B cell (primary cell): ENCODE results near the gene SEC63. TPM values are rescaled to one million over a fixed set of nuclear protein-coding genes. Genes with fewer than 3 reads are reported as not detected.

Experiments
- ATAC-seq: fragments of 200-7000 bp; cut with Tn5 transposase; one replicate; pipeline ENCODE4 v1.10.0; 2021; ENCODE audit warnings: low read depth, mild to moderate bottlenecking, moderate number of reproducible peaks, moderate library complexity
- CTCF ChIA-PET: fragments of 350-600 bp; sonication (Branson Sonifier 250); formaldehyde crosslinking; loops from one replicate; lab custom pipeline; 2021; ENCODE audit warnings: antibody characterized with exemption, inconsistent platforms; lab: Charles Lee
- POLR2A ChIA-PET: fragments of 350-600 bp; sonication (Branson Sonifier 250); formaldehyde crosslinking; loops from one replicate; lab custom pipeline; 2021; ENCODE audit warnings: antibody characterized with exemption; lab: Charles Lee
- DNase-seq: peaks from one replicate; pipeline ENCODE4 v3.0.0; 2013
- H2AFZ ChIP-seq: 2 replicates; pipeline ENCODE4 v1.6.1; 2012; ENCODE audit warnings: mild to moderate bottlenecking, low read depth, low read length; ENCODE audit not compliant: insufficient read depth, poor library complexity, severe bottlenecking
- H3K27ac ChIP-seq, 2 donors: 1 replicate in 1 of 2; 2 replicates in 1 of 2; pipeline ENCODE4 v1.5.1; 2012 to 2013; ENCODE audit warnings: low read length in 2 of 2, mild to moderate bottlenecking in 2 of 2, moderate library complexity in 1 of 2
- H3K27me3 ChIP-seq, 4 experiments: fragments of 200-600 bp in 1 of 4; sonication (generic) in 1 of 4; replicated peaks in 1 of 4; 1 replicate in 2 of 4; 2 replicates in 2 of 4; pipeline versions ENCODE4 v1.6.1 to v1.7.0; 2013 to 2016; ENCODE audit warnings: low read length in 3 of 4, mild to moderate bottlenecking in 2 of 4, mixed read lengths in 1 of 4, moderate library complexity in 1 of 4; ENCODE audit not compliant: insufficient read depth in 4 of 4, control insufficient read depth in 3 of 4; ENCODE audit errors: control extremely low read depth in 1 of 4
- H3K36me3 ChIP-seq, 2 experiments: replicated peaks in 1 of 2; 1 replicate in 1 of 2; 2 replicates in 1 of 2; pipeline versions ENCODE4 v1.6.1 to v1.7.1; 2013; ENCODE audit warnings: low read length in 1 of 2; ENCODE audit not compliant: insufficient read depth in 2 of 2, control insufficient read depth in 1 of 2; ENCODE audit errors: control extremely low read depth in 1 of 2, extremely low read depth in 1 of 2
- H3K4me1 ChIP-seq, 2 donors: fragments of 200-600 bp in 1 of 2; sonication (generic) in 1 of 2; 1 replicate in 1 of 2; 2 replicates in 1 of 2; pipeline versions ENCODE4 v1.5.1 to v1.6.1; 2013 to 2017; ENCODE audit warnings: low read length in 2 of 2; ENCODE audit not compliant: control insufficient read depth in 2 of 2, insufficient read depth in 2 of 2
- H3K4me2 ChIP-seq: replicated peaks from 2 replicates; pipeline ENCODE3; 2012; ENCODE audit warnings: mild to moderate bottlenecking, low read depth, low read length; ENCODE audit not compliant: poor library complexity, severe bottlenecking
- H3K4me3 ChIP-seq, 5 experiments: fragments of 200-600 bp in 1 of 5; sonication (generic) in 1 of 5; 1 replicate in 3 of 5; 2 replicates in 2 of 5; pipeline versions ENCODE4 v1.5.1 to v1.7.0; 2011 to 2016; ENCODE audit warnings: low read length in 4 of 5, mild to moderate bottlenecking in 4 of 5, low read depth in 2 of 5, control low read depth in 1 of 5, moderate library complexity in 1 of 5; ENCODE audit not compliant: insufficient read depth in 1 of 5; ENCODE audit errors: control extremely low read depth in 1 of 5, extremely low read depth in 1 of 5
- H3K79me2 ChIP-seq: fragments of 200-600 bp; sonication (generic); one replicate; pipeline ENCODE4 v1.6.0; 2016; ENCODE audit warnings: low read length; ENCODE audit not compliant: control insufficient read depth, insufficient read depth
- H3K9ac ChIP-seq: fragments of 200-600 bp; sonication (generic); 2 replicates; pipeline ENCODE4 v1.6.1; 2017; ENCODE audit warnings: mild to moderate bottlenecking, low read length, moderate library complexity
- H3K9me3 ChIP-seq, 3 donors: one replicate each; pipeline versions ENCODE4 v1.6.1 to v1.7.1; 2013; ENCODE audit warnings: low read length in 2 of 3; ENCODE audit not compliant: control insufficient read depth in 2 of 3, insufficient read depth in 1 of 3; ENCODE audit errors: control extremely low read depth in 1 of 3
- H4K20me1 ChIP-seq: 2 replicates; pipeline ENCODE4 v1.6.0; 2012; ENCODE audit warnings: mild to moderate bottlenecking, low read length; ENCODE audit not compliant: insufficient read depth, control insufficient read depth, poor library complexity, severe bottlenecking
- H3K27ac Mint-ChIP-seq: one replicate; pipeline ENCODE4 v1.8.0; 2021; ENCODE audit warnings: mixed read lengths
- H3K27me3 Mint-ChIP-seq: one replicate; pipeline ENCODE4 v1.8.0; 2021; ENCODE audit warnings: mixed read lengths
- H3K4me1 Mint-ChIP-seq: one replicate; pipeline ENCODE4 v1.8.0; 2021; ENCODE audit warnings: mixed read lengths
- H3K4me3 Mint-ChIP-seq: one replicate; pipeline ENCODE4 v1.8.0; 2021; ENCODE audit warnings: mixed read lengths
- H3K9me3 Mint-ChIP-seq: one replicate; pipeline ENCODE4 v1.8.0; 2022; ENCODE audit warnings: mixed read lengths; ENCODE audit not compliant: insufficient read depth
- CTCF ChIP-seq: fragments of 200-600 bp; IDR thresholded peaks from one replicate; pipeline ENCODE4 v1.8.0; 2022; ENCODE audit warnings: antibody characterized with exemption, mild to moderate bottlenecking
- EZH2 ChIP-seq: IDR thresholded peaks from 2 replicates; pipeline ENCODE4 v1.6.1; 2012; ENCODE audit warnings: borderline replicate concordance, low read depth, mild to moderate bottlenecking, moderate library complexity, low read length; ENCODE audit not compliant: insufficient read depth, poor library complexity, severe bottlenecking
- WGBS: methylation state at CpG from one replicate; pipeline ENCODE4 v1.1.5; 2013; ENCODE audit warnings: missing lambda C conversion rate; ENCODE audit not compliant: insufficient coverage; 5-methylcytosine and 5-hydroxymethylcytosine counted together
- intact Hi-C: fragments of 100-400 bp; cut with micrococcal nuclease; formaldehyde crosslinking; loops from one replicate; pipeline ENCODE4 v1.10.0; 2022
- polyA plus RNA-seq: library from polyadenylated mRNA; depleted of rRNA; stranded (reverse); fragments of >200 nt; gene quantifications from 2 replicates; pipeline ENCODE4 v1.2.3, GENCODE V29; 2012
- total RNA-seq, 2 donors: library from RNA; stranded (reverse); fragments of 120-200 nt in 1 of 2; gene quantifications; 1 replicate in 1 of 2; 2 replicates in 1 of 2; pipeline versions ENCODE4 v1.2.3 to v1.2.4, GENCODE V29; 2013 to 2022

SEC63 gene
- total and polyA plus RNA-seq, 2 donors (not counting 1 experiment from before 2014, with no cell fraction given): 12.5 to 79.5 TPM

- no peak overlapping the region for H3K4me3 Mint-ChIP-seq
- POLR2A ChIA-PET: no interaction called here
- H3K27me3 Mint-ChIP-seq: no peaks in the 10 kb centered on the region
- Histone ChIP-seq H3K27me3 (peaks cover 0 to 3% (median 0%) of the 10 kb centered on the region in 4 experiments), H3K9me3 (peaks cover 0 to 12% (median 4%) of the 10 kb centered on the region in 3 donors), H3K4me2 (no peak overlapping the region), H4K20me1 (no peaks in the 10 kb centered on the region), H3K27ac (no peak overlapping the region), H3K36me3 (no peaks in the 10 kb centered on the region), H3K9ac (no peak overlapping the region), H2AFZ (no peak overlapping the region), H3K4me1 (no peaks in the 10 kb centered on the region), H3K79me2 (no peaks in the 10 kb centered on the region), H3K4me3 (no peak overlapping the region)
- CTCF ChIA-PET: no interaction called here
- WGBS: 94% methylated on average over 15 of the region's 15 CpGs
- H3K9me3 Mint-ChIP-seq: peaks cover 2% of the 10 kb centered on the region
- TF ChIP-seq CTCF: no peak
- no peak for TF ChIP-seq EZH2
- ATAC-seq (no peak), DNase-seq (no peak)
- peaks cover 3% of the 10 kb centered on the region for H3K4me1 Mint-ChIP-seq
- H3K27ac Mint-ChIP-seq: no peak overlapping the region
- intact Hi-C loops: no loop called here
Observed at GRCh38 chr6:108004861-108005260, 46.9 kb upstream of the SEC63 start.

GRCh38 chr6:108002365-108003221 lies 44.6 kb upstream of the SEC63 start:
- H3K79me2 ChIP-seq: no peaks in the 10 kb centered on the region
- H4K20me1 ChIP-seq: no peaks in the 10 kb centered on the region
- 94% methylated on average over 5 of the region's 9 CpGs for WGBS
- no peak overlapping the region for H3K27ac ChIP-seq
- H3K9me3 ChIP-seq: no peaks in the 10 kb centered on the region
- no peak for ATAC-seq
- intact Hi-C loops: no loop called here
- no peak for DNase-seq
- H3K4me3 ChIP-seq: no peak overlapping the region
- no peaks in the 10 kb centered on the region for H3K4me1 ChIP-seq
- H2AFZ ChIP-seq: peak overlapping the region; percentile 3
- H3K27me3 ChIP-seq: peaks cover 0 to 3% (median 0%) of the 10 kb centered on the region in 4 experiments
- H3K9ac ChIP-seq: no peak overlapping the region
- Mint-ChIP-seq H3K27ac (no peak overlapping the region), H3K9me3 (no peaks in the 10 kb centered on the region), H3K4me1 (peaks cover 3% of the 10 kb centered on the region), H3K4me3 (no peak overlapping the region), H3K27me3 (peaks cover 3% of the 10 kb centered on the region)
- POLR2A ChIA-PET: no interaction called here
- CTCF ChIA-PET: no interaction called here
- no peaks in the 10 kb centered on the region for H3K36me3 ChIP-seq
- H3K4me2 ChIP-seq: no peak overlapping the region
- TF ChIP-seq CTCF: no peak
- TF ChIP-seq EZH2: no peak
